Fibroblast of mammary gland (primary cell): ENCODE results near the gene MISP.

ENCODE experiments used
- DNase-seq: peaks from one replicate; pipeline ENCODE4 v3.0.0-alpha.2; 2010; ENCODE audit warnings: low read depth
- H3K4me3 ChIP-seq: 2 replicates; pipeline ENCODE4 v1.5.1; 2011; ENCODE audit warnings: low read depth, mild to moderate bottlenecking, low read length, moderate library complexity; ENCODE audit not compliant: control insufficient read depth
- TF ChIP-seq, protein P1 (sequence below): conservative IDR thresholded peaks from 2 replicates; pipeline ENCODE4 v1.5.1; 2011; ENCODE audit warnings: low read depth, low read length, inconsistent platforms; ENCODE audit not compliant: control insufficient read depth, insufficient read depth

The MISP gene

DNA sequence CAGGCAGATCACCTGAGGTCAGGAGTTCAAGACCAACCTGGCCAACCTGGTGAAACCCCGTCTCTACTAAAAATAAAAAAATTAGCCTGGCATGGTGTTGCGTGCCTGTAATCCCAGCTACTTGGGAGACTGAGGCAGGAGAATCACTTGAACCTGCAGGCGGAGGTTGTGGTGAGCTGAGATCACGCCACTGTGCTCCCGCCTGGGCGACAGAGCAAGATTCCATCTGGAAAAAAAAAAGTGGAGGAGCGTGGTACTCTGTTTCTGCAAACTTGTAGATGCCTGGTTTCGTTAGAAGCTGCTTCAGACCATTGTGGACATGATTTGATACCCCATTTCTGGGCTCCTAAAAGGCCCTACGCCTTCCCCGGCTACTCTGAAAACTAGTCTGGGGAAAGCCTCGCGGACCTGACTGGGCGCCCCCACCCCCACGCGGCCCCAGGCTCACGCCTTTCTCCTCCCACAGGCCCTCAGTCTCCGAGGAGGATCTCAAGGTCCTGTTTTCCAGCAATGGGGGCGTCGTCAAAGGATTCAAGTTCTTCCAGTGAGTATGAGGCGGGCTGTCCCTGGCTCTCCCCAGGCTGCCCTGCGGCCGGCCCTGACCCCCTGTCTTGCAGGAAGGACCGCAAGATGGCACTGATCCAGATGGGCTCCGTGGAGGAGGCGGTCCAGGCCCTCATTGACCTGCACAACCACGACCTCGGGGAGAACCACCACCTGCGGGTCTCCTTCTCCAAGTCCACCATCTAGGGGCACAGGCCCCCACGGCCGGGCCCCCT is 59.4 kb downstream of the MISP start:
- TF ChIP-seq, protein P1, sequence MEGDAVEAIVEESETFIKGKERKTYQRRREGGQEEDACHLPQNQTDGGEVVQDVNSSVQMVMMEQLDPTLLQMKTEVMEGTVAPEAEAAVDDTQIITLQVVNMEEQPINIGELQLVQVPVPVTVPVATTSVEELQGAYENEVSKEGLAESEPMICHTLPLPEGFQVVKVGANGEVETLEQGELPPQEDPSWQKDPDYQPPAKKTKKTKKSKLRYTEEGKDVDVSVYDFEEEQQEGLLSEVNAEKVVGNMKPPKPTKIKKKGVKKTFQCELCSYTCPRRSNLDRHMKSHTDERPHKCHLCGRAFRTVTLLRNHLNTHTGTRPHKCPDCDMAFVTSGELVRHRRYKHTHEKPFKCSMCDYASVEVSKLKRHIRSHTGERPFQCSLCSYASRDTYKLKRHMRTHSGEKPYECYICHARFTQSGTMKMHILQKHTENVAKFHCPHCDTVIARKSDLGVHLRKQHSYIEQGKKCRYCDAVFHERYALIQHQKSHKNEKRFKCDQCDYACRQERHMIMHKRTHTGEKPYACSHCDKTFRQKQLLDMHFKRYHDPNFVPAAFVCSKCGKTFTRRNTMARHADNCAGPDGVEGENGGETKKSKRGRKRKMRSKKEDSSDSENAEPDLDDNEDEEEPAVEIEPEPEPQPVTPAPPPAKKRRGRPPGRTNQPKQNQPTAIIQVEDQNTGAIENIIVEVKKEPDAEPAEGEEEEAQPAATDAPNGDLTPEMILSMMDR = no peak
- H3K4me3 ChIP-seq = no peak overlapping the region

DNA sequence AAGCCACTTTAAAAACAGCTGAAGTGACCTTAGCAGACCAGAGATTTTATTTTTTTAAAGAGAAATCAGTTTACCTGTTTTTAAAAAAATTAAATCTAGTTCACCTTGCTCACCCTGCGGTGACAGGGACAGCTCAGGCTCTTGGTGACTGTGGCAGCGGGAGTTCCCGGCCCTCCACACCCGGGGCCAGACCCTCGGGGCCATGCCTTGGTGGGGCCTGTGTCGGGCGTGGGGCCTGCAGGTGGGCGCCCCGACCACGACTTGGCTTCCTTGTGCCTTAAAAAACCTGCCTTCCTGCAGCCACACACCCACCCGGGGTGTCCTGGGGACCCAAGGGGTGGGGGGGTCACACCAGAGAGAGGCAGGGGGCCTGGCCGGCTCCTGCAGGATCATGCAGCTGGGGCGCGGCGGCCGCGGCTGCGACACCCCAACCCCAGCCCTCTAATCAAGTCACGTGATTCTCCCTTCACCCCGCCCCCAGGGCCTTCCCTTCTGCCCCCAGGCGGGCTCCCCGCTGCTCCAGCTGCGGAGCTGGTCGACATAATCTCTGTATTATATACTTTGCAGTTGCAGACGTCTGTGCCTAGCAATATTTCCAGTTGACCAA is 60.1 kb downstream of the MISP start:
- no peak for DNase-seq
- H3K4me3 ChIP-seq = no peak overlapping the region
- TF ChIP-seq, protein P1 = no peak

More for the DNA sequence above, 59.4 kb downstream of the MISP start:
- DNase-seq = no peak

DNA sequence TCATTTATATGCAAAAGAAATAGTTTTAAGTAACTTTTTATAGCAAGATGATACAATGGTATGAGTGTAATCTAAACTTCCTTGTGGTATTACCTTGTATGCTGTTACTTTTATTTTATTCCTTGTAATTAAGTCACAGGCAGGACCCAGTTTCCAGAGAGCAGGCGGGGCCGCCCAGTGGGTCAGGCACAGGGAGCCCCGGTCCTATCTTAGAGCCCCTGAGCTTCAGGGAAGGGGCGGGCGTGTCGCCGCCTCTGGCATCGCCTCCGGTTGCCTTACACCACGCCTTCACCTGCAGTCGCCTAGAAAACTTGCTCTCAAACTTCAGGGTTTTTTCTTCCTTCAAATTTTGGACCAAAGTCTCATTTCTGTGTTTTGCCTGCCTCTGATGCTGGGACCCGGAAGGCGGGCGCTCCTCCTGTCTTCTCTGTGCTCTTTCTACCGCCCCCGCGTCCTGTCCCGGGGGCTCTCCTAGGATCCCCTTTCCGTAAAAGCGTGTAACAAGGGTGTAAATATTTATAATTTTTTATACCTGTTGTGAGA is 60.7 kb downstream of the MISP start:
- TF ChIP-seq, protein P1 = no peak
- DNase-seq = no peak
- no peak overlapping the region for H3K4me3 ChIP-seq

DNA sequence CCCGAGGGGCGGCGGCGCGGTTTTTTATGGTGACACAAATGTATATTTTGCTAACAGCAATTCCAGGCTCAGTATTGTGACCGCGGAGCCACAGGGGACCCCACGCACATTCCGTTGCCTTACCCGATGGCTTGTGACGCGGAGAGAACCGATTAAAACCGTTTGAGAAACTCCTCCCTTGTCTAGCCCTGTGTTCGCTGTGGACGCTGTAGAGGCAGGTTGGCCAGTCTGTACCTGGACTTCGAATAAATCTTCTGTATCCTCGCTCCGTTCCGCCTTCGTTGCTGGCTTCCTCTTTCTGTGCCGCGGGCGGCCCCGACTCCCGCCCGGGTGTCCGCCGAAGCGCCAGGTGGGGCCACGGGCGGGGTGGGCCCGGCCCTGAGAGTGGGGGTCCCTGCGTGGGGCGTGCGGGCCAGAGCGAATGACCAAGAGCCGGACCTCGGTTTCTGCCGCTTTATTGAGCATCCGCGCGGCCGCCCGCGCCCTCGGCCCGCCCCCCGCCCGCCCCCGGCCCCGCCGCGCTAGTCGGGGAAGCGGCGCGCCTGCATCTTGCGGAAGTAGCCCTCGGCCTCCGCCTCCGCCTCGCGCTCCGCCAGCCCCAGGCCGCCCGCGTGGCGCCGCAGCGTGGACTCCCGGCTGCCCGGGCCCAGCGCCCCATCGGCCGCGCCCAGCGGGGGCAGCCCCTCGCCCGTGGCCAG is 61.3 kb downstream of the MISP start:
- H3K4me3 ChIP-seq = no peak overlapping the region
- TF ChIP-seq, protein P1 = no peak
- no peak for DNase-seq

DNA sequence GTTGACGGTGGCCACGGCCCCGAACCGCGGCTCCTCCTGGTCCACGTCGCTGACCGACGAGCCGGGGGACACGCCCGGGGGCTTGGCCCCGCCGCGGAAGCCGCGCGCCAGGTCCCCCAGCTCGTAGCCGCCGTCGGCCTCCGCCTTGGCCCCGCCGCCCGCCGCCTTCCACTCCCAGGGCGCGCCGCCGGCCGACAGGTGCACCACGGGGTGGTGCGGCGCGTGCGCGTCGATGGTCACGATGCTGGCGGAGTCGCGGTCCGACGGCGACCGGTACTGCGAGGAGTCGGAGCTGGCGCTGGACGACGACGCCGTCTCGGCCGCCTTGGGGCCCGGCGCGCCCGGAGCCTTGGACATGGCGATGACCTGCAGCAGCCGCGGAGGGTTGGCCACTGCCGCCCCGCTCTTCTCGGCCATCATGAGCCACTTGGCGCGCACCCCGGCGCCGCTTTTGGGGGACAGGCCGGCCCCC is 61.9 kb downstream of the MISP start:
- no peak for DNase-seq
- H3K4me3 ChIP-seq = no peak overlapping the region
- TF ChIP-seq, protein P1 = no peak
